Dendritic cell treated with granulocyte-macrophage colony-stimulating factor and Interleukin-4, amounts not matched to agents 40 ng/mL and 50 ng/mL, for 4 days (primary cell): Measurements from ENCODE around the gene CELF5.
"Not testable (repeated sequence)": the region's sequence is repeated elsewhere in the genome, so short reads cannot be mapped to it uniquely, and the experiment has no call there.

Source experiments
- H3K27ac Mint-ChIP-seq: one replicate; pipeline ENCODE4 v1.8.0; 2022; ENCODE audit warnings: mild to moderate bottlenecking, mixed read lengths
- H3K27me3 Mint-ChIP-seq: one replicate; pipeline ENCODE4 v1.8.0; 2022; ENCODE audit warnings: mild to moderate bottlenecking, mixed read lengths
- H3K36me3 Mint-ChIP-seq: one replicate; pipeline ENCODE4 v1.8.0; 2022; ENCODE audit warnings: low read depth, mixed read lengths
- H3K4me1 Mint-ChIP-seq: one replicate; pipeline ENCODE4 v1.8.0; 2022; ENCODE audit warnings: low read depth, mixed read lengths
- H3K4me3 Mint-ChIP-seq: one replicate; pipeline ENCODE4 v1.8.0; 2022; ENCODE audit warnings: mild to moderate bottlenecking, moderate library complexity, mixed read lengths
- H3K9me3 Mint-ChIP-seq: one replicate; pipeline ENCODE4 v1.8.0; 2022; ENCODE audit warnings: mixed read lengths
- intact Hi-C: fragments of 100-400 bp; cut with micrococcal nuclease; formaldehyde crosslinking; loops from one replicate; pipeline ENCODE4 v1.15.0; 2022

CELF5 gene

GRCh38 chr19:3233116-3233515, 8.7 kb downstream of the CELF5 start:
- no peaks in the 10 kb centered on the region for H3K36me3 Mint-ChIP-seq
- intact Hi-C loops = no loop called here
- H3K27ac Mint-ChIP-seq = no peak overlapping the region
- peaks cover 19% of the 10 kb centered on the region for H3K27me3 Mint-ChIP-seq
- H3K4me1 Mint-ChIP-seq = no peaks in the 10 kb centered on the region
- no peaks in the 10 kb centered on the region for H3K9me3 Mint-ChIP-seq
- H3K4me3 Mint-ChIP-seq = no peak overlapping the region

GRCh38 chr19:3233831-3234230, 9.4 kb downstream of the CELF5 start:
- H3K9me3 Mint-ChIP-seq = no peaks in the 10 kb centered on the region
- H3K27me3 Mint-ChIP-seq = peaks cover 17% of the 10 kb centered on the region
- H3K4me3 Mint-ChIP-seq = no peak overlapping the region
- intact Hi-C loops = no loop called here
- H3K4me1 Mint-ChIP-seq = no peaks in the 10 kb centered on the region
- no peak overlapping the region for H3K27ac Mint-ChIP-seq
- no peaks in the 10 kb centered on the region for H3K36me3 Mint-ChIP-seq

GRCh38 chr19:3234800-3235199, 10.3 kb downstream of the CELF5 start:
- intact Hi-C loops = no loop called here

GRCh38 chr19:3235604-3236003, 11.1 kb downstream of the CELF5 start:
- peaks cover 20% of the 10 kb centered on the region for H3K27me3 Mint-ChIP-seq
- intact Hi-C loops, H3K4me3 Mint-ChIP-seq, H3K4me1 Mint-ChIP-seq, H3K36me3 Mint-ChIP-seq, H3K27ac Mint-ChIP-seq, H3K9me3 Mint-ChIP-seq: not testable (repeated sequence)

More at GRCh38 chr19:3234800-3235199, 10.3 kb downstream of the CELF5 start:
- H3K4me3 Mint-ChIP-seq = no peak overlapping the region
- peaks cover 20% of the 10 kb centered on the region for H3K27me3 Mint-ChIP-seq
- H3K4me1 Mint-ChIP-seq = no peaks in the 10 kb centered on the region
- H3K36me3 Mint-ChIP-seq = no peaks in the 10 kb centered on the region
- no peak overlapping the region for H3K27ac Mint-ChIP-seq
- no peaks in the 10 kb centered on the region for H3K9me3 Mint-ChIP-seq

- intact Hi-C loops = no loop called here
- Mint-ChIP-seq H3K4me3 (no peak overlapping the region), H3K27me3 (peaks cover 20% of the 10 kb centered on the region), H3K4me1 (no peaks in the 10 kb centered on the region), H3K36me3 (no peaks in the 10 kb centered on the region), H3K27ac (no peak overlapping the region), H3K9me3 (no peaks in the 10 kb centered on the region)
Observed at GRCh38 chr19:3236272-3236671, 11.8 kb downstream of the CELF5 start.

- Mint-ChIP-seq H3K9me3 (no peaks in the 10 kb centered on the region), H3K4me1 (no peaks in the 10 kb centered on the region)
Observed at GRCh38 chr19:3238066-3238561, 13.7 kb downstream of the CELF5 start.

GRCh38 chr19:3239367-3239766, 14.9 kb downstream of the CELF5 start:
- intact Hi-C loops = no loop called here
- Mint-ChIP-seq H3K9me3 (no peaks in the 10 kb centered on the region), H3K27me3 (peaks cover 11% of the 10 kb centered on the region), H3K4me3 (no peak overlapping the region), H3K4me1 (no peaks in the 10 kb centered on the region), H3K36me3 (no peaks in the 10 kb centered on the region), H3K27ac (no peak overlapping the region)

More at GRCh38 chr19:3238066-3238561, 13.7 kb downstream of the CELF5 start:
- Mint-ChIP-seq H3K4me3 (no peak overlapping the region), H3K27ac (no peak overlapping the region), H3K36me3 (no peaks in the 10 kb centered on the region), H3K27me3 (peaks cover 18% of the 10 kb centered on the region)
- intact Hi-C loops = no loop called here

- intact Hi-C loops = no loop called here
- Mint-ChIP-seq H3K9me3 (no peaks in the 10 kb centered on the region), H3K4me1 (no peaks in the 10 kb centered on the region)
Observed at GRCh38 chr19:3243819-3244700, 19.6 kb downstream of the CELF5 start.

GRCh38 chr19:3245050-3245449, 20.6 kb downstream of the CELF5 start:
- Mint-ChIP-seq H3K4me1 (no peaks in the 10 kb centered on the region), H3K4me3 (no peak overlapping the region), H3K36me3 (no peaks in the 10 kb centered on the region), H3K27me3 (peaks cover 2% of the 10 kb centered on the region), H3K27ac (no peak overlapping the region), H3K9me3 (no peaks in the 10 kb centered on the region)
- intact Hi-C loops = no loop called here

More at GRCh38 chr19:3243819-3244700, 19.6 kb downstream of the CELF5 start:
- no peaks in the 10 kb centered on the region for H3K36me3 Mint-ChIP-seq
- H3K27ac Mint-ChIP-seq = no peak overlapping the region
- no peak overlapping the region for H3K4me3 Mint-ChIP-seq
- H3K27me3 Mint-ChIP-seq = peaks cover 5% of the 10 kb centered on the region

GRCh38 chr19:3248728-3249326, 24.4 kb downstream of the CELF5 start:
- no peaks in the 10 kb centered on the region for H3K36me3 Mint-ChIP-seq
- peaks cover under 1% of the 10 kb centered on the region for H3K9me3 Mint-ChIP-seq
- no peak overlapping the region for H3K27ac Mint-ChIP-seq
- no peaks in the 10 kb centered on the region for H3K4me1 Mint-ChIP-seq
- intact Hi-C loops = no loop called here
- no peak overlapping the region for H3K4me3 Mint-ChIP-seq
- peaks cover 6% of the 10 kb centered on the region for H3K27me3 Mint-ChIP-seq

- H3K27ac Mint-ChIP-seq = no peak overlapping the region
- peaks cover 6% of the 10 kb centered on the region for H3K9me3 Mint-ChIP-seq
- H3K4me3 Mint-ChIP-seq = no peak overlapping the region
- intact Hi-C loops = no loop called here
- no peaks in the 10 kb centered on the region for H3K4me1 Mint-ChIP-seq
- H3K36me3 Mint-ChIP-seq = no peaks in the 10 kb centered on the region
- peaks cover 10% of the 10 kb centered on the region for H3K27me3 Mint-ChIP-seq
Observed at GRCh38 chr19:3249408-3249807, 24.9 kb downstream of the CELF5 start.

- intact Hi-C loops = no loop called here
- Mint-ChIP-seq H3K36me3 (no peaks in the 10 kb centered on the region), H3K27me3 (peaks cover 10% of the 10 kb centered on the region), H3K4me3 (no peak overlapping the region), H3K27ac (no peak overlapping the region), H3K4me1 (no peaks in the 10 kb centered on the region), H3K9me3 (peaks cover 6% of the 10 kb centered on the region)
Observed at GRCh38 chr19:3250675-3251074, 26.2 kb downstream of the CELF5 start.

GRCh38 chr19:3251229-3251628, 26.8 kb downstream of the CELF5 start:
- Mint-ChIP-seq H3K27me3 (peaks cover 10% of the 10 kb centered on the region), H3K9me3 (peaks cover 6% of the 10 kb centered on the region)

GRCh38 chr19:3252650-3253049, 28.2 kb downstream of the CELF5 start:
- Mint-ChIP-seq H3K36me3 (no peaks in the 10 kb centered on the region), H3K4me1 (no peaks in the 10 kb centered on the region), H3K4me3 (no peak overlapping the region), H3K9me3 (peaks cover 6% of the 10 kb centered on the region), H3K27ac (no peak overlapping the region), H3K27me3 (peaks cover 12% of the 10 kb centered on the region)
- intact Hi-C loops = no loop called here

More at GRCh38 chr19:3251229-3251628, 26.8 kb downstream of the CELF5 start:
- H3K27ac Mint-ChIP-seq = no peak overlapping the region
- H3K4me3 Mint-ChIP-seq = no peak overlapping the region
- no peaks in the 10 kb centered on the region for H3K4me1 Mint-ChIP-seq
- H3K36me3 Mint-ChIP-seq = no peaks in the 10 kb centered on the region
- intact Hi-C loops = no loop called here
